Hematopoietic multipotent progenitor cell treated with erythropoietin and hydrocortisone succinate and interleukin-3 and kit ligand, for 17 days (in vitro differentiated cells): ENCODE results near the gene TEX14.
A peak's percentile ranks its signal among the peaks of the same experiment; 100 is the strongest.

Experiments
- DNase-seq: peaks from one replicate; pipeline ENCODE4 v3.0.0-alpha.2; 2015; ENCODE audit warnings: low spot score

Gene TEX14, protein sequence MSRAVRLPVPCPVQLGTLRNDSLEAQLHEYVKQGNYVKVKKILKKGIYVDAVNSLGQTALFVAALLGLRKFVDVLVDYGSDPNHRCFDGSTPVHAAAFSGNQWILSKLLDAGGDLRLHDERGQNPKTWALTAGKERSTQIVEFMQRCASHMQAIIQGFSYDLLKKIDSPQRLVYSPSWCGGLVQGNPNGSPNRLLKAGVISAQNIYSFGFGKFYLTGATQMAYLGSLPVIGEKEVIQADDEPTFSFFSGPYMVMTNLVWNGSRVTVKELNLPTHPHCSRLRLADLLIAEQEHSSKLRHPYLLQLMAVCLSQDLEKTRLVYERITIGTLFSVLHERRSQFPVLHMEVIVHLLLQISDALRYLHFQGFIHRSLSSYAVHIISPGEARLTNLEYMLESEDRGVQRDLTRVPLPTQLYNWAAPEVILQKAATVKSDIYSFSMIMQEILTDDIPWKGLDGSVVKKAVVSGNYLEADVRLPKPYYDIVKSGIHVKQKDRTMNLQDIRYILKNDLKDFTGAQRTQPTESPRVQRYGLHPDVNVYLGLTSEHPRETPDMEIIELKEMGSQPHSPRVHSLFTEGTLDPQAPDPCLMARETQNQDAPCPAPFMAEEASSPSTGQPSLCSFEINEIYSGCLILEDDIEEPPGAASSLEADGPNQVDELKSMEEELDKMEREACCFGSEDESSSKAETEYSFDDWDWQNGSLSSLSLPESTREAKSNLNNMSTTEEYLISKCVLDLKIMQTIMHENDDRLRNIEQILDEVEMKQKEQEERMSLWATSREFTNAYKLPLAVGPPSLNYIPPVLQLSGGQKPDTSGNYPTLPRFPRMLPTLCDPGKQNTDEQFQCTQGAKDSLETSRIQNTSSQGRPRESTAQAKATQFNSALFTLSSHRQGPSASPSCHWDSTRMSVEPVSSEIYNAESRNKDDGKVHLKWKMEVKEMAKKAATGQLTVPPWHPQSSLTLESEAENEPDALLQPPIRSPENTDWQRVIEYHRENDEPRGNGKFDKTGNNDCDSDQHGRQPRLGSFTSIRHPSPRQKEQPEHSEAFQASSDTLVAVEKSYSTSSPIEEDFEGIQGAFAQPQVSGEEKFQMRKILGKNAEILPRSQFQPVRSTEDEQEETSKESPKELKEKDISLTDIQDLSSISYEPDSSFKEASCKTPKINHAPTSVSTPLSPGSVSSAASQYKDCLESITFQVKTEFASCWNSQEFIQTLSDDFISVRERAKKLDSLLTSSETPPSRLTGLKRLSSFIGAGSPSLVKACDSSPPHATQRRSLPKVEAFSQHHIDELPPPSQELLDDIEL (N-terminal part only)

GRCh38 chr17:58691701-58692238 lies at the start of gene TEX14:
TEX14 (minus strand) TSS chr17:58692045; CDS start chr17:58652001, 40,044 bp downstream.
- no peak for DNase-seq

DNA sequence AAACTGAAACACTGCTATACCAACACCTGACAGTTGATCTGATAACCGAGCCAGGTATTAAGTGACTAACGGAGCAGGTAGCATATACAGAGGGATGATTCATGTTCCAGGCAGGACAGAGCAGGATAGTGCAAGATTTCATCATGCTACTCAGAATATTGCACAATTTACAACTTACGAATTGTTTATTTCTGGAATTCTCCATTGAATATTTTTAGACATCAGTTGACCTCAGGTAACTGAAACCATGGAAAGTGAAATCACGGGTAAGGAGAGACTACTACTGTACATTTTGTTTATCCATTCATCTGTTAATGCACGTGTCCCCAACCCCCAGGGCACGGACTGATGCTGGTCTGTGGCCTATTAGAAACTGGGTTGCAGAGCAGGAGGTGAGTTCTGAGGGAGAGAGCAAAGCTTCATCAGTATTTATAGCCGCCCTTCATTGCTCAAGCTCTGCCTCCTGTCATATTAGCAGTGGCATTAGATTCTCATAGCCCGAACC lies 49.3 kb upstream of the TEX14 start:
- no peak for DNase-seq

DNA sequence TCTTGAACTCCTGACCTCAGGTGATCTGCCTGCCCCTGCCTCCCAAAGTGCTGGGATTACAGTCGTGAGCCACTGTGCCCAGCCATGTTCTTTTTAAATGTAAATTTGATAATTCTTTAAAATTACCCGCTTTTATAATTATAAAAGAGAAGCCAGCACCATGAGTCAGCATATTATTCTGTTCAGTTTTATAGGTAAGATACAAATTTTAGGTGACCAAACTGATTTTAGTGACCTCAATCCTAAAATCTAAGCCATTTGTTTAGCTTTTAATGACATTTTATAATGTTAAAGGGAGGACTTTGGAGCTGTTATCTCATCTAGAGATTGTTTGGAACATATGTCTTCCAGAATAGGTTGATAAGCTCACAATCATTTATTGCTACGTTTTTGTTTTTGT lies 43.0 kb upstream of the TEX14 start:
- DNase-seq, result no peak

DNA sequence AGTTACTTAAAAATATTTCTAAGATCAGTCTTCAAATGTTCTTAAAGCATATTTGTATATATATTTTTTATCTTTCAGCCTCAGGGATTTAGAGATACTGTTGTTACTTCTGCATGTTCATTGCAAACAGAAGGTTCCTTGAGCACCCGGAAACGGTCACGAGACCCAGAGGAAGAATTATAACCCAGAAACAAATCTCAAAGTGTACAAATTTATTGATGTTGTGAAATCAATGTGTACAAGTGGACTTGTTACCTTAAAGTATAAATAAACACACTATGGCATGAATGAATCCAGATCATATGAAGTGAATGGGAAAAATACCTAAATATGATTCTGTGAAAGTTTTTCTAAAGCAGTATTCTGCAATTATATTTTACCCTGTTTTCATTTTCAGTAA lies 42.2 kb upstream of the TEX14 start:
- DNase-seq, result no peak

DNA sequence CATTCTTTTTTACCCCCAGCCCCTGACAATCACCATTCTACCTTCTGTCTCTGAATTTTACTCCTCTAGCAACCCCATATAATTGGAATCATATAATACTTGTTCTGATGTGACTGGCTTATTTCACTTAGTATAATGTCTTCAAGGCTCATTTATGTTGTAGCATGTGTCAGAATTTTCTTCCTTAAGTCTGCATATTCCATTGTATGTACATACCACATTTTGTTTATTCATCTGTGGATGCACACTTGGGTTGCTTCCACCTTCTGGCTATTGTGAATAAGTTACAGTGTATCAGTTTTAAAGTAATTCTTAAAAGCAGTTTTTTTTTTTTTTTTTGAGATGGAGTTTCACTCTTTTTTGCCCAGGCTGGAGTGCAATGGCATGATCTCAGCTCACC lies 39.1 kb upstream of the TEX14 start:
- no peak for DNase-seq

DNA sequence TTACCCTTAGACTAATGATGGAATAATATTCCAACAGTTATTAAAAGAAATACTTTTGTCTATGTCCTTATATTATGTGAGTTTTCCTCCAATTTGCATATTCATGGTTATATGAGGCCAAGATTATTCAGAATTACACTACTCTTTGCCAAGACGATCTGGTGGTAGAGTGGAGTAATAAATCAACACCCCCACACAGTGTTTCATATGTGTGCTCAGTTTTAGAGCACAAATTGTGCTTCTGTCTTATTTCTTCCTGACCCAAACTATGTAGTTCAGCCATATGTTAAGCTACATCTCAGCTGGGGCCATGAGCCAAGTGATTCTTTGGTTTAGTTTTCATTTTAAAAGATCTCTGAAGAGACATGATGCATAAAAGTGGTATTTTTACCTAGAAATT lies 37.0 kb upstream of the TEX14 start:
- DNase-seq, result no peak

DNA sequence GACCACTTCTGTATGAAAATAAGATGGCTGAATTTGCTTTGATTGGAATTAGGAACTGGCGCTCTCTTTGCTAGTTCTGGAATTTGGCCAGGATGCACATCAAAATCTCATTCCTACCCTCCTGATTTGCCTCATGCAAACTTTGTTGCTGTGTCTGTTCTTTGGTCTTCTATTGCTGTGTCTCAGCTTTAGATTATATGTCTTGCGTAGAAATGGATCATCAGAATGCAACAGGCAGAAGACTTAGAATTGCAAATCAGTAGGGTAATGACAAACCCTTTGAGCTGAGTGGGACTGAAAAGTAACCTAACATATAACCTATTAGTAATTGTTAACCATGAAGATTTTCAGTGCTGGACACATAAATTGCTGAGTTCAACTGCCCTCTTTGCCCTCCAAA lies 30.9 kb upstream of the TEX14 start:
- DNase-seq, result no peak

GRCh38 chr17:58722274-58722673 lies 30.4 kb upstream of the TEX14 start:
- no peak for DNase-seq

DNA sequence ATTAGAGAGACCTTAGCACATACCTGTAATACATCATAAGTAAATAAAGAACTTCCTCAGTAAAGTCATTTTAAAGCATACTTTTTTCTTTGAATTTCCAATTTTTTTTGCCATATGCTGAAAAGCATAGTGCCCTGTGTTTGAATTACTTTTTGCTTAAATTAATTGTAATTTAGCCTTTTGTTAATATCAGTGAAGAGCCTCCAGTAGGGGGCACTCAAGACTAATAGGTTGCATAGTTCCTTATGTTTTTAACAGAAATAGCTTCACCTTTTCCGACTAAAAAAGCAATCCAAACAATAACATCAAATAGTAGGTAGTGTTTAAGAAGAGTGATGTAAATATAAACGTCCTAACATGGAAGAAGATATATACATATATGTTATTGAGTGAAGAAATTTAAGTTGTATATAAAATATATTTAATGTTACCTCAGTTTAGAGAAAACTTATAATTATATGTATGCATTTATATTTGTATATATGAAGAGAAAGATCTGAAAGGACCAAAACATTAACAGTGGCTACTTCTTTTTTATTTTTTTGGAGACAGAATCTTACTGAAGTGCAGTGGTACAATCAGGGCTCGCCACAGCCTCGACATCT lies 19.2 kb upstream of the TEX14 start:
- peak; percentile 65 for DNase-seq

DNA sequence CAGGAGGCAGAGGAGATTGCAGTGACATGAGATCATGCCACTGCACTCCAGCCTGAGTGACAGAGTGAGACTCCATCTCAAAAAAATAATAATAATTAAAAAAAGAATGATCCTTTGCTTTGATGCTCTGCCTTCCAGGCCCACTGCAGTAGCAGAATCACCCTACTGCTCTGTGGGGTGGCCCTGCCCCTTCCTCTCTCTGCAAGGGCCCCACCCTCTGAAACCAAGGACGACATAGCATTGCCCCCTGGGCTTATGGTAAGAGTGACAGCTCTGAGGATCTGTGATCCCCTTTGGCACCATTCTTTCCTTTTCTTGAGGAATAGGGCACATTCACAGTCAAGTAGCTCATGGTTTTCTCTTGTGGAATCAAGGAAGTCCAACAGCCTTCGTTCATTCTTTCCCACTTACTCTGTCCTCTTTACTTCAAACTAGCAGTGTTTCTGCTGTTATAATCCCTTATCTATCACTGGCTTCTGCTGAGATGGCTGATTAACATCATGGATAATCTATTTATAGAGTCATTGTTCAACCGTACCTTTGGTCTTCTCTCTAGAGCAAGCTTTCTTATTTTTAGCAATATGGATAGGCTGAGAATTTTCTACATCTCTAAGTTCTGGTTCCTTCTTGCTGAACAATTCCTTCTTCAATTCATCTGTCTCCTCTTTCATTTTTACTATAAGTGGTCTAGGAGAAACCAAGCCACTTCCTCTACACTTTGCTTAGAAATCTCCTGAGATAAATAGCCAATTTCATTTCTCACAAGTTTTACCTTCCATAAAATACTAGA lies 14.7 kb upstream of the TEX14 start:
- DNase-seq, result no peak

GRCh38 chr17:58703916-58704286 lies 12.1 kb upstream of the TEX14 start:
- no peak for DNase-seq

- no peak for DNase-seq
Measured at GRCh38 chr17:58703137-58703915, 11.5 kb upstream of the TEX14 start.

DNA sequence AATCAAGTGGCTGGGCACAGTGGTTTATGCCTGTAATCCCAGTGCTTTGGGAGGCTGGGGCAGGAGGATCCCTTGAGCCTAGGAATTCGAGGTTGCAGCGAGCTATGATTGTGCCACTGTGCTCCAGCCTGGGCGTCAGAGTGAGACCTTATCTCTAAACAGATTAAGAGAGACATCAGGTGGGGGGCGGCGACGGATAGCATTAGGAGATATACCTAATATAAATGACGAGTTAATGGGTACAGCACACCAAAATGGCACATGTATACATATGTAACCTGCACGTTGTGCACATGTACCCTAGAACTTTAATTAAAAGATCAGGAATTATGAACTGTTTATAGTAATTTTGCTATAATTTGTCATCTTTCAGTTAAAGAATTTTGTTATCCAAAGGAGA lies 10.9 kb upstream of the TEX14 start:
- no peak for DNase-seq

GRCh38 chr17:58702045-58702476 lies 10.2 kb upstream of the TEX14 start:
- DNase-seq, result no peak

DNA sequence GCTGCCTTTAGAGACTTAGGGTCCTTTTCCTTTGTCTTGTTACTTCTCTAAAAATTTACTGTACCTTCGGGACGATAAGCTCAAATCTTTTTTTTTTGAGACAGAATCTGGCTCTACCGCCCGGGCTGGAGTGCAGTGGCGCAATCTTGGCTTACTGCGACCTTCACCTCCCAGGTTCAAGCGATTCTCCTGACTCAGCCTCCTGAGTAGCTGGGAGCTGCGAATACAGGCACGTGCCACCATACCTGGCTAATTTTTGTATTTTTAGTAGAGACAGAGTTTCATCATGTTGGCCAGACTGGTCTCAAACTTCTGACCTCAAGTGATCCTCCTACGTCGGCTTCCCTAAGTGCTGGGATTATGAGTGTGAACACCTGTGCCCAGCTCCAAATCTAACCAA lies 7.9 kb upstream of the TEX14 start:
- no peak for DNase-seq

DNA sequence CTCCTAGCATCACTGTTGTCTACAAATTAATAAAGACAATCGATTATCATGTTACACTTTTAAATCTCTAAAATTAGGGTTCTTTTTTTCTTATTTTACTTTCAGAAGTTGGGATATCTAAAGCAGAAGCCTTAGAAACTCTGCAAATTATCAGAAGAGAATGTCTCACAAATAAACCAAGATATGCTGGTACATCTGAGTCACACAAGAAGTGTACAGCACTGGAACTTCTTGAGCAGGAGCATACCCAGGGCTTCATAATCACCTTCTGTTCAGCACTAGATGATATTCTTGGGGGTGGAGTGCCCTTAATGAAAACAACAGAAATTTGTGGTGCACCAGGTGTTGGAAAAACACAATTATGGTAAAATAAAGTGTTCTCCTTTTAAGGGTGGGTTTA lies 3.0 kb upstream of the TEX14 start:
- no peak for DNase-seq

DNA sequence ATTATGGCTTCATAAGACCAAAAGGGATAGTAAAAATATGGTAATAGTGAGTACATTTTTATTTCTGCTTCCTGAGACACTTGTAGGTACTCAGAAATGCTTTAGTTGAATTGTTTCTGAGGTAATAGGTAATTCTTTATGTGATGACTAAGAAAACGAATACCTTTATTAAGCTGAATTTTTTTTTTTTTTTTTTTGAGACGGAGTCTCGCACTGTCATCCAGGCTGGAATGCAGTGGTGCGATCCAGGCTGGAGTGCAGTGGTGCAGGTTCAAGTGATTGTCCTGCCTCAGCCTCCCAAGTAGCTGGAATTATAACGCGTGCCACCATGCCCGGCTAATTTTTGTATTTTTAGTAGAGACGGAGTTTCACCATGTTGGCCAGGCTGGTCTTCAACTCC lies 2.5 kb upstream of the TEX14 start:
- DNase-seq, result no peak

GRCh38 chr17:58693751-58694150 lies 1.9 kb upstream of the TEX14 start:
- no peak for DNase-seq

DNA sequence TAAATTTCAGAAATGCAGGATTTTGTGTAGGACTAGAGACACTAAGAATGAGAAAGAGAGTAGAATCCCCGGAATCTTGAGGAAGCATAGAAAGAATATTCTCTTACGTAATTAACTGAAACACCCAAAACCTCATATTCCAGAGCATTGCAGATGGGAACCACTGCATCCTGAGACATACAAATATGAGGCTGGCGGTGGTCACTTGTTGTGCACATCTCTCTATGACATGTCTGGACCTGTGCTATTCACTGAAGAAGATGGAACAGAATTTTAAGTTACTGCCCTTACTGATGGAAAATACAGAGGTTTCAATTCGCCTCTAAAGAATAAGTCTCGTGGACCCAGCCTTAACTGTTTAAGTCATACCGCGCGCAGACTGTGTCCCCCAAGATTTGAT lies 1.4 kb upstream of the TEX14 start:
- DNase-seq, result no peak
